Naive thymus-derived CD4-positive, alpha-beta T cell (primary cell): ENCODE measurements around the gene FXYD7. TPM values are rescaled to one million over a fixed set of nuclear protein-coding genes. Genes with fewer than 3 reads are reported as not detected.
"Not testable (repeated sequence)": the region's sequence is repeated elsewhere in the genome, so short reads cannot be mapped to it uniquely, and the experiment has no call there.

Experiments
- ATAC-seq: fragments of 150-1000 bp; cut with Tn5 transposase; 2 replicates; pipeline ENCODE4 v1.10.0; 2021; ENCODE audit warnings: mild to moderate bottlenecking, moderate library complexity
- CTCF ChIA-PET: fragments of 350-600 bp; sonication (Branson Sonifier 250); formaldehyde crosslinking; loops from one replicate; lab custom pipeline; 2021; ENCODE audit warnings: antibody characterized with exemption; lab: Charles Lee
- POLR2A ChIA-PET: fragments of 350-600 bp; sonication (Branson Sonifier 250); formaldehyde crosslinking; loops from one replicate; lab custom pipeline; 2021; ENCODE audit warnings: antibody characterized with exemption, inconsistent platforms; lab: Charles Lee
- DNase-seq, 9 donors: peaks; one replicate each; pipeline versions ENCODE4 v3.0.0 to v3.0.0-alpha.2; 2020 to 2022; ENCODE audit warnings: mixed read lengths in 1 of 9
- H3K27ac ChIP-seq: one replicate; pipeline ENCODE4 v1.7.0; 2013; ENCODE audit warnings: mild to moderate bottlenecking, low read depth, low read length, moderate library complexity
- H3K27me3 ChIP-seq, 2 donors: one replicate each; pipeline ENCODE4 v1.7.0; 2013; ENCODE audit warnings: low read length in 2 of 2, mild to moderate bottlenecking in 2 of 2, moderate library complexity in 2 of 2; ENCODE audit not compliant: control insufficient read depth in 2 of 2, insufficient read depth in 2 of 2
- H3K36me3 ChIP-seq, 3 experiments: 1 replicate in 2 of 3; 2 replicates in 1 of 3; pipeline ENCODE4 v1.7.0; 2013; ENCODE audit warnings: low read length in 3 of 3, mild to moderate bottlenecking in 3 of 3, moderate library complexity in 1 of 3; ENCODE audit not compliant: insufficient read depth in 3 of 3, control insufficient read depth in 2 of 3
- H3K4me1 ChIP-seq, 2 donors: one replicate each; pipeline ENCODE4 v1.7.0; 2013; ENCODE audit warnings: low read length in 2 of 2, mild to moderate bottlenecking in 2 of 2, moderate library complexity in 1 of 2; ENCODE audit not compliant: control insufficient read depth in 2 of 2, insufficient read depth in 2 of 2
- H3K4me3 ChIP-seq: 2 replicates; pipeline ENCODE4 v1.7.0; 2013; ENCODE audit warnings: mild to moderate bottlenecking, low read length
- H3K9me3 ChIP-seq, 3 experiments: 1 replicate in 2 of 3; 2 replicates in 1 of 3; pipeline ENCODE4 v1.7.0; 2013; ENCODE audit warnings: low read length in 3 of 3; ENCODE audit not compliant: control insufficient read depth in 2 of 3
- H3K27ac Mint-ChIP-seq, 9 donors: one replicate each; pipeline ENCODE4 v1.8.0; 2020 to 2022; ENCODE audit warnings: mixed read lengths in 9 of 9, mild to moderate bottlenecking in 8 of 9, moderate library complexity in 5 of 9, inconsistent platforms in 2 of 9
- H3K27me3 Mint-ChIP-seq, 5 donors: one replicate each; pipeline ENCODE4 v1.8.0; 2021 to 2022; ENCODE audit warnings: mixed read lengths in 5 of 5, mild to moderate bottlenecking in 1 of 5
- H3K36me3 Mint-ChIP-seq, 5 donors: one replicate each; pipeline ENCODE4 v1.8.0; 2020 to 2022; ENCODE audit warnings: mixed read lengths in 5 of 5, mild to moderate bottlenecking in 3 of 5, inconsistent platforms in 1 of 5
- H3K4me1 Mint-ChIP-seq, 7 donors: one replicate each; pipeline ENCODE4 v1.8.0; 2020 to 2022; ENCODE audit warnings: mixed read lengths in 7 of 7, mild to moderate bottlenecking in 3 of 7, inconsistent platforms in 1 of 7
- H3K4me3 Mint-ChIP-seq, 10 donors: one replicate each; pipeline ENCODE4 v1.8.0; 2020 to 2022; ENCODE audit warnings: mild to moderate bottlenecking in 10 of 10, mixed read lengths in 10 of 10, moderate library complexity in 6 of 10, inconsistent platforms in 2 of 10
- H3K9me3 Mint-ChIP-seq, 11 donors: one replicate each; pipeline ENCODE4 v1.8.0; 2020 to 2022; ENCODE audit warnings: mixed read lengths in 11 of 11, mild to moderate bottlenecking in 4 of 11, inconsistent platforms in 1 of 11, moderate library complexity in 1 of 11
- intact Hi-C, 2 donors: fragments of 100-400 bp; cut with micrococcal nuclease; formaldehyde crosslinking; loops; one replicate each; pipeline ENCODE4 v1.15.1; 2023
- polyA plus RNA-seq, 2 donors: library from polyadenylated mRNA; unstranded; fragments of 300-500 nt; fragmentation: Illumina TruSeq; gene quantifications; one replicate each; pipeline ENCODE4 v1.2.3, GENCODE V29; 2021
- total RNA-seq, 6 experiments: library from RNA in 5 of 6; stranded (reverse) in 5 of 6; gene quantifications; 1 replicate in 5 of 6; 2 replicates in 1 of 6; pipeline ENCODE4 v1.2.3 and lab custom pipeline; 2021 to 2026

FXYD7 gene
- total and polyA plus RNA-seq, 7 experiments from 2014 or later: 1.8 to 13.2 (median 2.8) TPM

- H3K27me3 ChIP-seq: no peaks in the 10 kb centered on the region
- H3K36me3 ChIP-seq: no peaks in the 10 kb centered on the region
- H3K4me3 ChIP-seq: no peak overlapping the region
- no peaks in the 10 kb centered on the region for H3K9me3 ChIP-seq
- intact Hi-C loops: loop anchor here in 1 of 2 donors (5.0 kb wide), 1 partner anchor 73 kb away; the partner anchor contains the start of gene USF2
- no peaks in the 10 kb centered on the region for H3K4me1 ChIP-seq
- POLR2A ChIA-PET: interaction anchor here (0.6 to 1.4 kb wide), 11 partner anchors 10 to 72 kb away, joined by 3 to 7 read pairs (median 4); partner anchors contain the start of gene FXYD7
- peak overlapping the region in 3 of 9 donors; percentile 43 to 64 (median 44) for H3K27ac Mint-ChIP-seq
- H3K36me3 Mint-ChIP-seq: peaks cover 0 to 9% (median 0%) of the 10 kb centered on the region in 5 donors
- H3K4me1 Mint-ChIP-seq: peaks cover 9 to 26% (median 19%) of the 10 kb centered on the region in 7 donors
- no peak for ATAC-seq
- CTCF ChIA-PET: interaction anchor here (0.6 to 0.7 kb wide), 2 partner anchors 19 to 22 kb away, joined by 3 to 4 read pairs; no protein-coding TSS in a partner anchor
- no peak overlapping the region for H3K27ac ChIP-seq
- no peak overlapping the region for H3K4me3 Mint-ChIP-seq
- H3K27me3 Mint-ChIP-seq: peaks cover 0 to 21% (median 0%) of the 10 kb centered on the region in 5 donors
- no peak for DNase-seq
- peaks cover 0 to 6% (median 0%) of the 10 kb centered on the region in 11 donors for H3K9me3 Mint-ChIP-seq
Observed at GRCh38 chr19:35194012-35194984, 51.2 kb downstream of the FXYD7 start.

- Mint-ChIP-seq H3K4me3 (no peak overlapping the region), H3K4me1 (peaks cover 10 to 36% (median 22%) of the 10 kb centered on the region in 7 donors), H3K27ac (peak overlapping the region in 2 of 9 donors; percentile 64 to 82), H3K9me3 (peaks cover 0 to 4% (median 0%) of the 10 kb centered on the region in 11 donors), H3K27me3 (peaks cover 0 to 9% (median 0%) of the 10 kb centered on the region in 5 donors), H3K36me3 (peaks cover 0 to 9% (median 0%) of the 10 kb centered on the region in 5 donors)
- Histone ChIP-seq H3K27ac (no peak overlapping the region), H3K27me3 (no peaks in the 10 kb centered on the region), H3K4me1 (no peaks in the 10 kb centered on the region), H3K9me3 (no peaks in the 10 kb centered on the region), H3K36me3 (no peaks in the 10 kb centered on the region), H3K4me3 (no peak overlapping the region)
- DNase-seq (no peak), ATAC-seq (no peak)
- intact Hi-C loops: no loop called here
- CTCF ChIA-PET: interaction anchor here (0.6 kb wide), 1 partner anchor 42 kb away, joined by 5 read pairs; the partner anchor contains the start of gene FXYD5
- POLR2A ChIA-PET: interaction anchor here (1.0 kb wide), 1 partner anchor 16 kb away, joined by 5 read pairs; no protein-coding TSS in a partner anchor
Observed at GRCh38 chr19:35195830-35196229, 52.8 kb downstream of the FXYD7 start.

DNA sequence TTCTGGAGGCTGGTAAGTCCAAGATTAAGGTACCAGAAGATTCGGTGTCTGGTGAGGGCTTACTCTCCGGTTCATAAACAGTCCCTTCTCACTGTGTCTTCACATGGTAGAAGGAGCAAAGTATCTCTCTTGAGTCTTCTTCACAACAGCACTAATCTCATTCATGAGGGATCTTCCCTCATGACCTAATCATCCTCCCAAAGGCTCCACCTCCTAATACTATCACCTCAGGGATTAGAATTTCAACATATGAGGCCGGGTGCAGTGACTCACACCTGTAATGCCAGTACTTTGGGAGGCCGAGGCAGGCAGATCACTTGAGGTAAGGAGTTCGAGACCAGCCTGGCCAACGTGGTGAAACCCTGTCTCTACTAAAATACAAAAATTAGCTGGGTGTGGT, 53.8 kb downstream of the FXYD7 start:
- intact Hi-C loops, H3K27ac ChIP-seq, H3K27me3 ChIP-seq, H3K9me3 Mint-ChIP-seq, ATAC-seq, H3K9me3 ChIP-seq, H3K36me3 Mint-ChIP-seq, H3K4me3 Mint-ChIP-seq, H3K36me3 ChIP-seq, DNase-seq, H3K27me3 Mint-ChIP-seq, H3K4me1 ChIP-seq, H3K4me3 ChIP-seq: not testable (repeated sequence)
- CTCF ChIA-PET: interaction anchor here (0.8 kb wide), 1 partner anchor 17 kb away, joined by 3 read pairs; no protein-coding TSS in a partner anchor
- POLR2A ChIA-PET: interaction anchor here (0.8 kb wide), 1 partner anchor 25 kb away, joined by 3 read pairs; no protein-coding TSS in a partner anchor
- Mint-ChIP-seq H3K27ac (peak overlapping the region in 4 of 9 donors; percentile 17 to 53 (median 43)), H3K4me1 (peaks cover 10 to 46% (median 27%) of the 10 kb centered on the region in 7 donors)

- Histone ChIP-seq H3K4me1 (peaks cover 13 to 20% of the 10 kb centered on the region in 2 donors), H3K9me3 (no peaks in the 10 kb centered on the region), H3K27ac (no peak overlapping the region), H3K36me3 (no peaks in the 10 kb centered on the region), H3K4me3 (no peak overlapping the region), H3K27me3 (no peaks in the 10 kb centered on the region)
- ATAC-seq (no peak), DNase-seq (no peak)
- peak overlapping the region in 2 of 9 donors; percentile 19 to 86 for H3K27ac Mint-ChIP-seq
- no peak overlapping the region for H3K4me3 Mint-ChIP-seq
- H3K27me3 Mint-ChIP-seq: no peaks in the 10 kb centered on the region
- ChIA-PET POLR2A (interaction anchor here (0.9 to 2.4 kb wide), 12 partner anchors 9 to 46 kb away, joined by 3 to 9 read pairs (median 4); partner anchors contain the start of gene FXYD5), CTCF (interaction anchor here (0.7 to 1.1 kb wide), 2 partner anchors 12 kb away, joined by 3 read pairs; no protein-coding TSS in a partner anchor)
- peaks cover 0 to 4% (median 0%) of the 10 kb centered on the region in 11 donors for H3K9me3 Mint-ChIP-seq
- intact Hi-C loops: no loop called here
- peaks cover 14 to 60% (median 40%) of the 10 kb centered on the region in 7 donors for H3K4me1 Mint-ChIP-seq
- peaks cover 0 to 11% (median 0%) of the 10 kb centered on the region in 5 donors for H3K36me3 Mint-ChIP-seq
Observed at GRCh38 chr19:35199481-35199880, 56.4 kb downstream of the FXYD7 start.

DNA sequence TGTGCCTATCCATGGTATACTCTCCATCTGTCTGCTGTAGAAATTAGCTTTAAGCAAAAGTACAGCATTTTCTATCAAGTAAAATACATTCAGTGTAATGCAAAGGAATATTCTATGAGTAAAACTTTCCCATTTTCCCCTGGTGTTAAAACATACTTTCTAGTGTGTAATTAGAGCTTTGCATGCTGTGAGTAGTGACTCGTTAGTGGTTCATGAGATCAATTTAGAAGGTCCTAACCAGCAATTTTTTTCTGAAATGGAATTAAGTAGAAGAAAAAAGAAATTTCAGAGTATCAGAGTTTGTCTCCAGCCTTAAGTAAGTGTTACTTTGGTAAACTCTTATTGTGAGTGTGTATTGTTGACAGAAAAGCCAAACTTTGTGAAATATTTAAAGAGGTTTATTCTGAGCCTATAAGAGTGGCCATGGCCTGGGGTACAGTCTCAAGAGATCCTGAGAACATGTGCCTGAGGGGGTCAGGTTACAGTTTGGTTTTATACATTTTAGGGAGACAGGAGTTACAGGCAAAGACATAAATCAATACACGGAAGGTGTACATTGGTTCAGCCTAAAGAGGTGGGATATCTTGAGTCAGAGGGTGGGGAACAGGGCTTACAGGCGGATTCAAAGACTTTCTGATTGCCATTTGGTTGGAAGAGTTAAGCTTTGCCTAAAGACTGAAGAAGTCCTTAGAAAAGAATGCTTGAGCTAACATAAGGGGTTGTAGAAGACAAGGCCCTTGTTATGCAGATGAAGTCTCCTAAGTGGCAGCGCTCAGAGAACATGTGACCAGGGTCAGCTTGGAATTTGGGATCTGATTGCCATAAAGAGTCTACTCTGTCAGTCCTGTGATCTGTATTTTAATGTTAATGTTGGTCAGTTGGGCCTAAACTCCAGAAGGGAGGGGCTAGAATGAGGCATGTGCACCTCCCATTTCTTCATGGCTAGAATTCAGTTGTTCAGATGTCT, 60.0 kb downstream of the FXYD7 start:
- H3K4me3 Mint-ChIP-seq: peak overlapping the region in 3 of 10 donors; percentile 23 to 30 (median 25)

More for the DNA sequence above, 60.0 kb downstream of the FXYD7 start:
- H3K27me3 Mint-ChIP-seq: no peaks in the 10 kb centered on the region
- Histone ChIP-seq H3K27me3 (no peaks in the 10 kb centered on the region), H3K9me3 (peaks cover 0 to under 1% (median 0%) of the 10 kb centered on the region in 3 experiments), H3K4me1 (peaks cover 48 to 52% of the 10 kb centered on the region in 2 donors), H3K36me3 (no peaks in the 10 kb centered on the region), H3K4me3 (no peak overlapping the region), H3K27ac (no peak overlapping the region)
- H3K4me1 Mint-ChIP-seq: peaks cover 38 to 80% (median 71%) of the 10 kb centered on the region in 7 donors
- peaks cover 0 to 6% (median 2%) of the 10 kb centered on the region in 11 donors for H3K9me3 Mint-ChIP-seq
- POLR2A ChIA-PET: interaction anchor here (0.5 to 2.3 kb wide), 20 partner anchors 8 to 190 kb away, joined by 3 to 12 read pairs (median 4); partner anchors contain the start of gene USF2
- DNase-seq (no peak), ATAC-seq (no peak)
- peak overlapping the region; percentile 54 to 100 (median 97) for H3K27ac Mint-ChIP-seq
- intact Hi-C loops: no loop called here
- H3K36me3 Mint-ChIP-seq: peaks cover 0 to 9% (median 0%) of the 10 kb centered on the region in 5 donors
- CTCF ChIA-PET: interaction anchor here (0.5 to 2.0 kb wide), 4 partner anchors 12 to 549 kb away, joined by 4 to 11 read pairs (median 8); partner anchors contain the start of gene FXYD5
